Measurements from ENCODE around the gene MMP1.

Gene MMP1

DNA sequence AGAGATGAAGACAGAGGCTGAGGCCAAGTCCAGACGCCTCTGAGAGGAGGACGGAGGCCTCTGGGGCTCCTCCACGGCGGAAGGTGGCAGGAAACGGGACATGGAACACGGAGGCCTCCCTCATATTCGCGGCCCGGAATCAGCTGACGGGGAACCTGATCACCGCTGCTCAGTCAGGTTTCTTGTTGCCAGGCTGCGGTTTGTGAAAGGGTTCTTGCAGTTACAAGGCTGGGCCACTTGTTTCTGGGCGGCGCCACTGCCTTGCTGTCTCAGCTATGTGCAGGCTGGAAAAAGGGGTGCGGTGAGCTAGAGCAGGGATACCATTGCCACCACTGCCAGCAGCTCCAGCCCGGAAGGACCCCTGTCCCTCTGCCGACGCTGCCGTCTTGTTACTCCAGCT is 10.0 kb upstream of the MMP1 start:
- TF ChIP-seq SIN3A (IDR thresholded peaks at IDR 0.05; ENCODE audit: borderline replicate concordance, insufficient read depth, low read length) (no peak), FOXP2 (optimal IDR thresholded peaks at IDR 0.05; ENCODE audit: borderline replicate concordance, extremely low read depth, extremely low read length, insufficient read depth) (no peak), TAF1 (IDR thresholded peaks at IDR 0.05; ENCODE audit: borderline replicate concordance, insufficient read depth, low read length) (no peak), POLR2AphosphoS5 (IDR thresholded peaks at IDR 0.05; ENCODE audit: low read depth, low read length) (no peak)
- TF ChIP-seq, protein P1, sequence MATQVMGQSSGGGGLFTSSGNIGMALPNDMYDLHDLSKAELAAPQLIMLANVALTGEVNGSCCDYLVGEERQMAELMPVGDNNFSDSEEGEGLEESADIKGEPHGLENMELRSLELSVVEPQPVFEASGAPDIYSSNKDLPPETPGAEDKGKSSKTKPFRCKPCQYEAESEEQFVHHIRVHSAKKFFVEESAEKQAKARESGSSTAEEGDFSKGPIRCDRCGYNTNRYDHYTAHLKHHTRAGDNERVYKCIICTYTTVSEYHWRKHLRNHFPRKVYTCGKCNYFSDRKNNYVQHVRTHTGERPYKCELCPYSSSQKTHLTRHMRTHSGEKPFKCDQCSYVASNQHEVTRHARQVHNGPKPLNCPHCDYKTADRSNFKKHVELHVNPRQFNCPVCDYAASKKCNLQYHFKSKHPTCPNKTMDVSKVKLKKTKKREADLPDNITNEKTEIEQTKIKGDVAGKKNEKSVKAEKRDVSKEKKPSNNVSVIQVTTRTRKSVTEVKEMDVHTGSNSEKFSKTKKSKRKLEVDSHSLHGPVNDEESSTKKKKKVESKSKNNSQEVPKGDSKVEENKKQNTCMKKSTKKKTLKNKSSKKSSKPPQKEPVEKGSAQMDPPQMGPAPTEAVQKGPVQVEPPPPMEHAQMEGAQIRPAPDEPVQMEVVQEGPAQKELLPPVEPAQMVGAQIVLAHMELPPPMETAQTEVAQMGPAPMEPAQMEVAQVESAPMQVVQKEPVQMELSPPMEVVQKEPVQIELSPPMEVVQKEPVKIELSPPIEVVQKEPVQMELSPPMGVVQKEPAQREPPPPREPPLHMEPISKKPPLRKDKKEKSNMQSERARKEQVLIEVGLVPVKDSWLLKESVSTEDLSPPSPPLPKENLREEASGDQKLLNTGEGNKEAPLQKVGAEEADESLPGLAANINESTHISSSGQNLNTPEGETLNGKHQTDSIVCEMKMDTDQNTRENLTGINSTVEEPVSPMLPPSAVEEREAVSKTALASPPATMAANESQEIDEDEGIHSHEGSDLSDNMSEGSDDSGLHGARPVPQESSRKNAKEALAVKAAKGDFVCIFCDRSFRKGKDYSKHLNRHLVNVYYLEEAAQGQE (IDR thresholded peaks at IDR 0.05; ENCODE audit: insufficient read depth in 1 of 2, low read depth in 2 of 2, low read length in 2 of 2) = no peak

DNA sequence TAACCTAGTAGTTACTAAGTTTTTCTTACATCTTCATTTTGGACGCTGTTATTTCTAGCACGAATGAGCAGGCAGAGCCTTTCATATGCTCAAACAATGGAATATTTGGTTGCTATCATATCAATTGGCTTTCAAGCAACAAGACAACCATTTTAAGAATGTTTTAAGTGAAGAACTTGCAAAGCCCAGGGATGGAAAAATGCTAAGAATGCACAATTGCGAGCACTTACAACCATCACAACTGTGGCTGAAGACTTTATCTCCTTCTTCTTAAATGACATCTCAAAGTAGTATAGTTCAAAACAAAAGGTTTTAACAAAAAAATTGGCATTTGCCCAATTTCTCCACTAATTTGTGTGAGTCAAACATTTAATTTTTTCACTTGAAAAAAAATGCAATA is 8.3 kb upstream of the MMP1 start:
- TF ChIP-seq FOXP2 (optimal IDR thresholded peaks at IDR 0.05; ENCODE audit: borderline replicate concordance, extremely low read depth, extremely low read length, insufficient read depth) (no peak), POLR2AphosphoS5 (IDR thresholded peaks at IDR 0.05; ENCODE audit: low read depth, low read length) (no peak), TAF1 (IDR thresholded peaks at IDR 0.05; ENCODE audit: borderline replicate concordance, insufficient read depth, low read length) (no peak), SIN3A (IDR thresholded peaks at IDR 0.05; ENCODE audit: borderline replicate concordance, insufficient read depth, low read length) (no peak)
- TF ChIP-seq, protein P1 (IDR thresholded peaks at IDR 0.05; ENCODE audit: insufficient read depth in 1 of 2, low read depth in 2 of 2, low read length in 2 of 2) = no peak

DNA sequence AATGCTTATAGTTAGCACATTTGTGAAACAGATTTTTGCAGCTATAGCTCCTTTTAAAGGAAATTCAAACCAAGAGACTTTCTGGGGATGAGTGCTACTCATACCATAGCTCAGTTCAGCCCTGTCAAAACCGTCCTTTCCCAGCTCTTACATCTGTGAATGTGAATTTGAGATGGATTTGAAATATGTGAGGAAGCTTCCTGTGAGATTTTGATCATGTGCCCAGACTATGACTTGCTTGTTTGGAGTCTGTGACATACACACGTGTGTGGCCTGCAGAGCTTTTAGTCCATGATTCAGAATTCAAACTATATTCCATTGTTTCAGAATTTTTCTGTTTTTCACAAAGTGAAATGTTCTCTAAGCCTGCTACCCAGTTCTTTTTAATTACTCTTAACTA is 4.4 kb upstream of the MMP1 start:
- TF ChIP-seq FOXP2 (optimal IDR thresholded peaks at IDR 0.05; ENCODE audit: borderline replicate concordance, extremely low read depth, extremely low read length, insufficient read depth) (no peak), SIN3A (IDR thresholded peaks at IDR 0.05; ENCODE audit: borderline replicate concordance, insufficient read depth, low read length) (no peak), POLR2AphosphoS5 (IDR thresholded peaks at IDR 0.05; ENCODE audit: low read depth, low read length) (no peak), TAF1 (IDR thresholded peaks at IDR 0.05; ENCODE audit: borderline replicate concordance, insufficient read depth, low read length) (no peak)
- TF ChIP-seq, protein P1 (IDR thresholded peaks at IDR 0.05; ENCODE audit: insufficient read depth in 1 of 2, low read depth in 2 of 2, low read length in 2 of 2) = no peak

DNA sequence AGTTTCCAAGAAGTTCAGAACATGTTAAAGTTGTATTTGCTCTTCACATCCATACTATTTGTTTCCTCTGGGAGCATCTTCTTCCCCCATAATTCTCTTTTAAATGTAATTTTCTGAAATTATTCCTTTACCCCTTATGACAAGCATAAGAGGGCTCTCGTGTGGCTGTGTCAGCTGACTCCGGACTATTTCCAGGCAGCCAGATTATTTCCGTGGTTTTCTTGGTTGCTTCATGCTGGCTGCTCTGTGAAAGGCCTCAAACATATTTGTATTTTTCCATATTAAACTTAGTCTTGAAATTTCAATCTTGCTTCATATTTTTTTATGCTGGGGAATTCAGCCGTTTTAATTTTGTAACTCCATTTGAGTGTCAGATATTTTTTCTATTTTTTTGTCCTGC is 2.8 kb upstream of the MMP1 start:
- no peak for TF ChIP-seq POLR2AphosphoS5 (IDR thresholded peaks at IDR 0.05; ENCODE audit: low read depth, low read length)
- no peak for TF ChIP-seq TAF1 (IDR thresholded peaks at IDR 0.05; ENCODE audit: borderline replicate concordance, insufficient read depth, low read length)
- TF ChIP-seq FOXP2 (optimal IDR thresholded peaks at IDR 0.05; ENCODE audit: borderline replicate concordance, extremely low read depth, extremely low read length, insufficient read depth) = no peak
- no peak for TF ChIP-seq SIN3A (IDR thresholded peaks at IDR 0.05; ENCODE audit: borderline replicate concordance, insufficient read depth, low read length)
- TF ChIP-seq, protein P1 (IDR thresholded peaks at IDR 0.05; ENCODE audit: insufficient read depth in 1 of 2, low read depth in 2 of 2, low read length in 2 of 2) = no peak
